ENCODE results near the gene TEX51.

The TEX51 gene

DNA sequence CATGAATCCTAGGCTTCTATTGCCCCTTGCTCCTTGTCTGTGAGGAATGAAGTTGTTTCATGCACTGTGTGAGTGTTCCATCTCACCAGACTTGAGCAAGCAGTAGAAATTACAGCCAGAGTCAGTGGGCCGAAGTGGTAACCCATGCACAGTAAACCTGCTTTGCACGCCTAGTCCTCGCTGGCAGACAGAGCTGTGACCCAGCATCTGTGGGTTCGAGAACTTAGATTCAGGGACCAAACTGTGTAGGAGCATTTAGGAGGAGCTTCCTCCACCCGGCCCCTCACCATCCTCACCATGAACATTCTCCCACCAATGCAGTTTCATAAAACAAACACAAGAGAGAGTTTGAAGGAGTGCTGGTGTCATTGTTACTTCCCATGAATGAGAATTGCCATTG lies 21.6 kb upstream of the TEX51 start:
- no peak for DNase-seq (ENCODE audit: low read depth)
- H3K4me3 ChIP-seq (ENCODE audit: low read length): no peak overlapping the region
- TF ChIP-seq, protein P1, sequence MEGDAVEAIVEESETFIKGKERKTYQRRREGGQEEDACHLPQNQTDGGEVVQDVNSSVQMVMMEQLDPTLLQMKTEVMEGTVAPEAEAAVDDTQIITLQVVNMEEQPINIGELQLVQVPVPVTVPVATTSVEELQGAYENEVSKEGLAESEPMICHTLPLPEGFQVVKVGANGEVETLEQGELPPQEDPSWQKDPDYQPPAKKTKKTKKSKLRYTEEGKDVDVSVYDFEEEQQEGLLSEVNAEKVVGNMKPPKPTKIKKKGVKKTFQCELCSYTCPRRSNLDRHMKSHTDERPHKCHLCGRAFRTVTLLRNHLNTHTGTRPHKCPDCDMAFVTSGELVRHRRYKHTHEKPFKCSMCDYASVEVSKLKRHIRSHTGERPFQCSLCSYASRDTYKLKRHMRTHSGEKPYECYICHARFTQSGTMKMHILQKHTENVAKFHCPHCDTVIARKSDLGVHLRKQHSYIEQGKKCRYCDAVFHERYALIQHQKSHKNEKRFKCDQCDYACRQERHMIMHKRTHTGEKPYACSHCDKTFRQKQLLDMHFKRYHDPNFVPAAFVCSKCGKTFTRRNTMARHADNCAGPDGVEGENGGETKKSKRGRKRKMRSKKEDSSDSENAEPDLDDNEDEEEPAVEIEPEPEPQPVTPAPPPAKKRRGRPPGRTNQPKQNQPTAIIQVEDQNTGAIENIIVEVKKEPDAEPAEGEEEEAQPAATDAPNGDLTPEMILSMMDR (conservative IDR thresholded peaks at IDR 0.05; ENCODE audit: low read length): no peak

DNA sequence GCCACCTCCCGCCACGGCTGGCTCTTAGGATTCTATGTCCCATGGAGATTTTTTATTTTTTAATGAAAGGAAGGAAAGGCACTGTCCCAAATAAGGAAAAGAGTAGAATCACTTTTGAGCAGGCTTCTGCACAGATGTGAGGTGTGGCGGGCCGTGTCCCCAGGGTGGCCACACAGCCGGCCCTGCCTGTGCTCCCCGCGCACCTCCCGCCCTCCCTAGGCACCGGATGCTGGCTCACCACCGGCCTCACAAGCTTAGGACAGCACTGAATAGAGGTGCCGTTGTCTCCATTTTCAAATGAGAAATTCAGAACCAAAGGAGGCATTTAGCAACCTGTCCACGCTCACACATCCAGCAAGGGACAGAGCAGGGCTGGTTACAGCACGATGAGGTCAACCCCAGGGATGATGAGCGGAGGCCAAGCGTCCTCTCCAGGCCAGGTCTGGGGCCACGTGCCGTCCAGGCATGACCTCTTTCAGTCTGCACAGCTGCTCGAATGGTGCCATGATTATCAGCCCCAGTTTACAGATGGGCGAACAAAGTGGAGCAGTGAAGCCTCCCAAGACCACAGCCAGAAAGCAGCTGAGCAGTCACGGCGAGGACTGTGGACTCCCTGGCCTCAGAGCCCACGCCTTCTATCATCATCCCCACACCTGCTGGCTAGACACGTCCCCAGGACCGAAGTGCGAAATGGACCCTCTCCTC lies 20.7 kb upstream of the TEX51 start:
- TF ChIP-seq, protein P1 (conservative IDR thresholded peaks at IDR 0.05; ENCODE audit: low read length): no peak

DNA sequence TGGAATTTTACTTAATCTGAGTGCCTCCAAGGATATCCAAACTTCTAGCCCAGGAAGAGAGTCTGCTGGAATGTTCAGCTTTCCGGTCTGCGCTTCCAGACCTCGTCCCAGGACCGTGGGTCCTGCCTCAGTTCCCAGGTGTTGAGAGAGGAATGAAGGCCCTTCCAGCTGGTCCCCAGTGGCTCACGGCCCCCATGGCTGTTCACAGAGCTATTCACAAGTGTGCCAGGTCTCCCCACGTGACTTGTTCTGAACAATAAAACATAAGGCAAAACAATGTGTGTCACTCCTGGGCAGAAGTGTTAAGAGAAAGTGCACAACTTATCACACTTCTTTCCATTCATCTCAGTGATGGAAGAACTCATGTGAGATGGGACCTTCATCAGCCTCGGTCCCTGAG lies 20.1 kb upstream of the TEX51 start:
- H3K4me3 ChIP-seq (ENCODE audit: low read length): no peak overlapping the region
- TF ChIP-seq, protein P1 (conservative IDR thresholded peaks at IDR 0.05; ENCODE audit: low read length): no peak
- DNase-seq (ENCODE audit: low read depth): no peak

More for the DNA sequence above, 20.7 kb upstream of the TEX51 start:
- no peak overlapping the region for H3K4me3 ChIP-seq (ENCODE audit: low read length)
- no peak for DNase-seq (ENCODE audit: low read depth)

DNA sequence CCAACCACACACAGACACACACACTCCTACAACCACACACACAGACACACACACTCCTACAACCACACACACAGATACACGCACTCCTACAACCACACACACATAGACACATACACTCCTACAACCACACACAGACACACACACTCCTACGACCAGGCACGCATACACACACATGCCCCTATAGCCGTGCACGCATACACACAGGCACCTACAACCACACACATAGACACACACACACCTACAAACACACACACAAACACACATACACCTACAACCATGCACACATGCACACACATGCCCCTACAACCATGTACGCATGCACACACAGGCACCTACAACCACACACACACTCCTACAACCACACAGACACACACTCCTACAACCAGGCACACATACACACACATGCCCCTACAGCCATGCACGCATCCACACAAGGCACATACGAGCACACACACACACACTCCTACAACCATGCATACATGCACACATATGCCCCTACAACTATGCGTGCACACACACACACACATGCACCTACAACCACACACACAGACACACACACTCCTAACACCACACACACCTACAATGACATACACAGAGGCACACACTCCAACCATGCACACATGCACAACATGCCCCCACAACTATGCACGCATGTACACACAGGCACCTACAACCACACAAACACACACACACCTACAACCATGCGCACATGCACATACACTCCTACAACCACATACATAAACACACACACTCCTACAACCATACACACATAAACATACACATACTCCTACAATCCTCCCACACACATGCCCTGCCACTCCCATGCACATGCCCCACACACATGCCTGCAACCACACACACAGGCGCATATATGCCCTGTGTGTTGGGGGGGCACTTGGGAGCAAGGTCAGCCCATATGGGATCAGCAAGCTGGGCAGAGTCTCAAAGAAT lies 19.1 kb upstream of the TEX51 start:
- no peak for DNase-seq (ENCODE audit: low read depth)
- no peak overlapping the region for H3K4me3 ChIP-seq (ENCODE audit: low read length)
- TF ChIP-seq, protein P1 (conservative IDR thresholded peaks at IDR 0.05; ENCODE audit: low read length): no peak

DNA sequence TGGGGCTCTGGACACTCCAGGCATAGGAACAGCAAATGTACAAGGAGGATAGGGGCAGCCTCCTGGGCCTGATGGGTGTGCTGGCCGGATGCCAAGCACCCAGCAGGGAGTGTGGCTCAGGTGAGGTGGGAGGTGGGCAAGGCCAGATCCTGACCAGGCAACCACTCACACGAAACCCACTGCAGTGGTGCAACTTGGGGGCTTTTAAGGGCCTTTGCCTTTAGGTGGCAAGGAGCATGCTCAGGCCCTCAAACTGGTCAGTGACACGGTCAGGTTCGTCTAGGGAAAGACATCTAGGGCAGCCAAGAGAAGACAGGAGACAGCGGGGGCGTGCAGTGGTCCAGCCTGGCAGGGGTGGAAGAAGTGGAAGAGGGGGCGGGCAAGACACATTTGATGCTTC lies 18.4 kb upstream of the TEX51 start:
- H3K4me3 ChIP-seq (ENCODE audit: low read length): no peak overlapping the region
- DNase-seq (ENCODE audit: low read depth): no peak
- TF ChIP-seq, protein P1 (conservative IDR thresholded peaks at IDR 0.05; ENCODE audit: low read length): no peak

DNA sequence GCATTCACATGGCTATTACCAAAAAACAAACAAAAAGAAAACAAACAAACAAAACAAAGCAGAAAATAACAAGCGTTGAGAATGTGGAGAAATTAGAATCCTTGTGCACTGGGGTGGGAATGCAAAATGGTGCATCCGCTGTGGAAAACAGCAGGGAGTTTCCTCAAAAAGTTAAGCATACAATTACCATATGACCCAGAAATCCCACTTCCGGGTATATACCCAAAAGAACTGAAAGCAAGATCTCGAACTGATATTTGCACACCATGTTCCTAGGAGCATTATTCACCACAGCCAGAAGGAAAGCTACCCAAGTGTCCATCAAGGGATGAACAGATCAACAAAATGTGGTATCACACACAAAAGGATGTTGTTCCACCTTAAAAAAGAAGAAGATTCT lies 17.9 kb upstream of the TEX51 start:
- TF ChIP-seq, protein P1 (conservative IDR thresholded peaks at IDR 0.05; ENCODE audit: low read length): no peak
- H3K4me3 ChIP-seq (ENCODE audit: low read length): no peak overlapping the region
- no peak for DNase-seq (ENCODE audit: low read depth)

Data from AG10803 (cell line).